ENCODE data around the gene KRTAP12-1.
"Not testable (repeated sequence)": the region's sequence is repeated elsewhere in the genome, so short reads cannot be mapped to it uniquely, and the experiment has no call there.

The KRTAP12-1 gene

GRCh38 chr21:44664691-44665090 is 17.3 kb downstream of the KRTAP12-1 start:
- DNase-seq: no peak

- not testable (repeated sequence) for DNase-seq
These were observed 20.4 kb downstream of the KRTAP12-1 start for GRCh38 chr21:44661567-44661966.

GRCh38 chr21:44658913-44659595 is 22.9 kb downstream of the KRTAP12-1 start:
- DNase-seq: no peak

- no peak for DNase-seq
These were observed 23.4 kb downstream of the KRTAP12-1 start for GRCh38 chr21:44658541-44658910.

- DNase-seq: no peak
These were observed 24.1 kb downstream of the KRTAP12-1 start, which contains the start of gene KRTAP12-3 for GRCh38 chr21:44657635-44658540. KRTAP12-3 (plus strand) TSS chr21:44657932; CDS start chr21:44657980, 48 bp downstream.

- DNase-seq: no peak
These were observed 25.1 kb downstream of the KRTAP12-1 start for GRCh38 chr21:44656868-44657267.

GRCh38 chr21:44654576-44655175 is 27.3 kb downstream of the KRTAP12-1 start, which contains the start of gene KRTAP12-4:
KRTAP12-4 (minus strand) TSS chr21:44654659; CDS start chr21:44654614, 45 bp downstream.
- DNase-seq: no peak

GRCh38 chr21:44653656-44654575 is 28.0 kb downstream of the KRTAP12-1 start:
- DNase-seq: no peak

GRCh38 chr21:44653123-44653522 is 28.8 kb downstream of the KRTAP12-1 start:
- no peak for DNase-seq

- no peak for DNase-seq
These were observed 30.8 kb downstream of the KRTAP12-1 start for GRCh38 chr21:44650973-44651675.

GRCh38 chr21:44650265-44650972 is 31.5 kb downstream of the KRTAP12-1 start:
- no peak for DNase-seq

- no peak for DNase-seq
These were observed 32.4 kb downstream of the KRTAP12-1 start for GRCh38 chr21:44649521-44650100.

- no peak for DNase-seq
These were observed 33.2 kb downstream of the KRTAP12-1 start for GRCh38 chr21:44648557-44649311.

GRCh38 chr21:44647222-44647552 is 34.8 kb downstream of the KRTAP12-1 start:
- DNase-seq: no peak

GRCh38 chr21:44646366-44647221 is 35.4 kb downstream of the KRTAP12-1 start, which contains the start of gene KRTAP10-11:
KRTAP10-11 (plus strand) TSS chr21:44646414; CDS start chr21:44646459, 45 bp downstream.
- DNase-seq: not testable (repeated sequence)

GRCh38 chr21:44644878-44645277 is 37.1 kb downstream of the KRTAP12-1 start:
- DNase-seq: no peak

- no peak for DNase-seq
These were observed 38.1 kb downstream of the KRTAP12-1 start for GRCh38 chr21:44643741-44644310.

GRCh38 chr21:44640761-44641160 is 41.2 kb downstream of the KRTAP12-1 start:
- DNase-seq: no peak

- DNase-seq: no peak
These were observed 42.7 kb downstream of the KRTAP12-1 start for GRCh38 chr21:44639331-44639655.

Measured in NCI-H2107 (cell line).